Measurements from ENCODE around the gene OSBPL8.

OSBPL8 gene

GRCh38 chr12:76555797-76556196 lies 3.8 kb downstream of the OSBPL8 start:
- no peak for DNase-seq

GRCh38 chr12:76555231-76555767 lies 4.3 kb downstream of the OSBPL8 start:
- no peak for DNase-seq

- DNase-seq, result no peak
These were observed 5.0 kb downstream of the OSBPL8 start for GRCh38 chr12:76554405-76555230.

DNA sequence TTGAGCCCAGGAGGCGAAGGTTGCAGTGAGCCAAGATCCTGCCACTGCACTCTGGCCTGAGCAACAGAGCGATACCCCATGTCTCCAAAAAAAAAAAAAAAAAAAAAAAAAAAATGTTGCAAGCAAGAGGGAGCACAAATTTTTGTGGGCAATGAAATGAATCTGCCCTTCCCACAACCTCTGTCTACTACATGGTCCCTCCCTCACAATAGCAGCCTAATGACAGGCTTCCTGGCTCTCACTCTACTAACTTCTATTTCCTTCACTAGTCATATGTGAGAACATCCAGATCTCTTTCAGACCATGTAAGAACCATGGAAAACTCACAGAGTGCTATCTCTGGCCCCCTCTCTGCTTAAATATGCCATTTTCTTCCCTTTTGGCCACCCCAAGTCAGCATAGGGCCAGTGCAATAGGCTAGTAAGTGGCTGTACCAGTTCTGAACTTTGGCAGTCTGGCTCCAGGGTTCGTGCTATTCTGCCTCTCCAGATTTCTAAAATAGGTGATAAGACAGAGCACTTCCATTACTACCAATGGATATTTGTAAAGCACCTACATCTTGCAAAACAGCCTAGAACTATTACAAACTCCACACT lies 7.1 kb downstream of the OSBPL8 start:
- DNase-seq, result no peak

GRCh38 chr12:76551482-76551888 lies 8.1 kb downstream of the OSBPL8 start:
- DNase-seq, result no peak

DNA sequence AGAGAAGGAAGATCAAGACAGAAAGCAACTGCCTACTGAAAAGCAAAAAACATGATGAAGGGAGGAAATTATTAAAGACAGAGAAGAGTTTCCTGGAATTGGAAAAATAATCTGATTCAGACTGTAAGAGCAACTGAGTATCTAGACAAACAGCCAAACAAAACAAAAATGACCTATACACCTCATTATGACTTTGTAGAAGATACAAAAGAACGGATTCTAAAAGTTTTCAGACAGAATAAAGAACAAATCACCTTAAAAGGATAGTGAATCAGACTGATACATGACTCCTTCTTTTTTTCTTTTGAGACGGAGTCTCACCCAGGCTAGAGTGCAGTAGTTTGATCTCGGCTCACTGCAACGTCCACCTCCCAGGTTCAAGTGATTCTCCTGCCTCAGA lies 10.4 kb downstream of the OSBPL8 start:
- no peak for DNase-seq

DNA sequence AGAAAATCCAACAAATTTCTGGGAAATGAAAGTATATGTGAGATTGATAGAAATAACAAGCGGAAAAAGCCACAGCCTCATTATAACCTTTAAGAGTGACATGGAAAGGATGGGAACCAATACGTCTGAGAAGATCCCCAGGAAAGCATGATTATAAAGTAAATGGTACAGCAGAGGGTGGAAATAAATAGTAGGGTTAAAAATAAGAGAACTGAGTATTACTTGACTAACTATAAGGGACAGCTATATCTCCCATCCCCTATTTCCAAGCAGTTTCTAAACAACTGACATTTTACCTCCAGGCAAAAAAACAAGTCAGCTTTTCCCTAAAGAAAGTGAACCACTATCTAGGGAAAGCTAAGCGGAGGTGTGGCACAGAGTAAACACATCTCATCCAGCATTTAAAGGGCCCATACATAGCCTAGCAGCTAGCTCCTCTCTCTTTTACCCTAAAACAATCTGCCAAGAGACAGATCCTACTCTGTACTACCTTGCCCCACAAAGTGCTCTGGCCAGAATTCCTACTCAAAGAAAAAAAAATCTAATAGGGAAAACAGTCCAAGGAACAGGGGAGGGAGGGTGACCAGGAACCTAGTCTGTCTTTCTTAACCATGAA lies 11.2 kb downstream of the OSBPL8 start:
- DNase-seq, result no peak

DNA sequence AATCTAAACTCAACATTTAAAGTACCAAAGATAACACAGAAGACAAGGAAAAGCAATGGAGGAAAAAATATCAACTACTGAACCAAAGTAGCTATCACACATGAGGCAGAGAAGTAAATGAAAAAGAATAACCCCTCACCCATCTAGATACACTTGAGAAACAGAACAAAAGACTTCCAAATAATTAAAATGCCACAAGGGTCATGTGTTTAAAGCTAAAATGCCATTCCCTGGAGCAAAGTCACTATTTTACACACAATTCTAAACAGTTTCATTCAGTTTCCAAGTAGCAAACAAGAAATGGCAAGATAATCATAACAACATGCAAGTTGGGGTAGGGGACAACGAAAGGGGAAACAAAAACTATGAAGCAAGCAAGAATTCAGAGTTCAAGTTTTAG lies 12.0 kb downstream of the OSBPL8 start:
- DNase-seq, result no peak

GRCh38 chr12:76546889-76547288 lies 12.7 kb downstream of the OSBPL8 start:
- DNase-seq, result no peak

- DNase-seq, result no peak
These were observed 14.1 kb downstream of the OSBPL8 start for GRCh38 chr12:76545486-76545885.

- no peak for DNase-seq
These were observed 14.8 kb downstream of the OSBPL8 start for GRCh38 chr12:76544601-76545261.

DNA sequence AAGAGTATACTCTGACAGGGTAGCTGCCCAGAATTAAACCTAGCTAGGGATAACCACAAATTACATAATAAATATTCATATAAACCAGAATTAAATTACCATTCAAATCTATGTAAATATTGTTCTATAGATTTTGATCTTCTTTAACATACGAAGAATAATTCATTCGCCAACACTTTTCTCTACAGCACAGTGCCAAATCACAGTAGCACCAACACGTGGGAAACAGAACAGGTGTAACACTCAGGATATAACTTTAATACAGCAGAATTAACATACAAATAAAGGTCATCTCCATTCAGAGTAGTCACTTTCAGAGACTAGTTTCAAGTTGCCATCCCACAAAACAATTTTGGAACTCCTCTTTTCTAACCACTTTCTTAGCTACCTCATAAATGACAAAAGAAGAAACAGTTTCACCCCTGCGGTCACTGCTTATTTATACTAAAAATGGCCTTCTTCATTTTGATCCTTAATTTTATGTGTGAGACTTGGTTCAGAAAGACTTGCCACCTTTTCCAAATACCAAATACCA lies 15.7 kb downstream of the OSBPL8 start:
- no peak for DNase-seq

- DNase-seq, result no peak
These were observed 16.7 kb downstream of the OSBPL8 start for GRCh38 chr12:76542908-76543307.

DNA sequence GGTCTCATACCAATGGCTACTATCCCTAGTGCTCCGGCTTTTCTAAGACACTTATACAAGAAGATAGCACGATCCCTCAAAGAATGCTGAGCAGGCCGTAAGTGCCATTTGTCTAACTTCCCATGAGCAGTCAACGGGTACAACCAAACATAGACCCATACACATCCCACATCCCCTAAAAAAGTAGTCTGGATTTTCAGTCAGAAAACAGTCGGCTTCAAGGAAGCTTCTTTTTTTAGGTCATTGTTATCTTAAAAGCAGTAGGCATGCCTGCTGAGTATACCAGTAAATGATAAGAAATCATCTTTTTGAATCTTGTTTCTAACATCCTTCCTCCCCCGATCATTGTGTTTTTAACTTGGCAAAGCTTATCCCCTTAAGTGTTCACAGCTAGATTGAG lies 19.8 kb downstream of the OSBPL8 start:
- no peak for DNase-seq

- no peak for DNase-seq
These were observed 21.6 kb downstream of the OSBPL8 start for GRCh38 chr12:76537923-76538322.

- DNase-seq, result no peak
These were observed 23.0 kb downstream of the OSBPL8 start for GRCh38 chr12:76536546-76536945.

GRCh38 chr12:76535170-76535569 lies 24.4 kb downstream of the OSBPL8 start:
- no peak for DNase-seq

GRCh38 chr12:76533331-76533730 lies 26.2 kb downstream of the OSBPL8 start:
- no peak for DNase-seq

DNA sequence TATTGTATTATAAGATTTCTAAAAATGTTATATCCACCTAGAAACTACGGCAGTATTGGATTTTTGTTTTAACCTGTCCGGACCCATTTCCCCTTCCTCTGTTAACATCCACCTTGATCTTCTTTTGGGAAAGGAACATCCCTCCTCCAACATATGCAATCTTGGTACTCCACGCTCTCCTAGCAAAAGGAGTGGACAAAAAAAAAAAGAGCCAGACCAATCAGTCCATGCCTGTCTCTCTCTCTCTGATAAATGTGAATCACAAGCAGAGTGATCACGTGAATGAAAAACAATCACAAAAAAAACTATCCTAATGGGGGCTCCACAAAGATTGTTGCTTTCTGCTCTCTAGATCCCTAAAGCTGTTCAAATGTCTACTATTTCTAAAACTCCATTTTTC lies 27.1 kb downstream of the OSBPL8 start:
- no peak for DNase-seq

- DNase-seq, result no peak
These were observed 28.5 kb downstream of the OSBPL8 start for GRCh38 chr12:76531056-76531455.

- no peak for DNase-seq
These were observed 29.1 kb downstream of the OSBPL8 start for GRCh38 chr12:76530516-76530915.

- no peak for DNase-seq
These were observed 30.2 kb downstream of the OSBPL8 start for GRCh38 chr12:76529226-76529918.

All from effector CD4-positive, alpha-beta T cell (primary cell).